ENCODE measurements around the gene LINGO4. TPM values are rescaled to one million over a fixed set of nuclear protein-coding genes. Genes with fewer than 3 reads are reported as not detected.

The LINGO4 gene
- total and polyA plus RNA-seq, 8 donors = 0.06 to 0.63 (median 0.12) TPM; not detected in 2

GRCh38 chr1:151814971-151815545 is 9.8 kb upstream of the LINGO4 start:
- ATAC-seq (no peak), DNase-seq (no peak)
- no peak for TF ChIP-seq CTCF (IDR thresholded peaks at IDR 0.05)
- Histone ChIP-seq H3K4me1 (peaks cover 0 to 4% of the 10 kb centered on the region in 2 donors), H3K9me3 (no peaks in the 10 kb centered on the region), H3K36me3 (no peaks in the 10 kb centered on the region), H3K27ac (no peak overlapping the region), H3K27me3 (no peaks in the 10 kb centered on the region), H3K4me3 (no peak overlapping the region)
- intact Hi-C loops (cut with DNase I) = no loop called here

- TF ChIP-seq CTCF (IDR thresholded peaks at IDR 0.05) = no peak
- Histone ChIP-seq H3K27ac (no peak overlapping the region), H3K9me3 (no peaks in the 10 kb centered on the region), H3K4me1 (peaks cover 0 to 4% of the 10 kb centered on the region in 2 donors), H3K36me3 (no peaks in the 10 kb centered on the region), H3K4me3 (no peak overlapping the region), H3K27me3 (no peaks in the 10 kb centered on the region)
- ATAC-seq (no peak), DNase-seq (no peak)
- intact Hi-C loops (cut with DNase I) = no loop called here
Observed at GRCh38 chr1:151814426-151814825, 9.2 kb upstream of the LINGO4 start.

- no peaks in the 10 kb centered on the region for H3K9me3 ChIP-seq
- H3K36me3 ChIP-seq = no peaks in the 10 kb centered on the region
- no peak overlapping the region for H3K27ac ChIP-seq
- no peak overlapping the region for H3K4me3 ChIP-seq
- H3K4me1 ChIP-seq = peaks cover 0 to 4% of the 10 kb centered on the region in 2 donors
- ATAC-seq (no peak), DNase-seq (no peak)
- no peak for TF ChIP-seq CTCF (IDR thresholded peaks at IDR 0.05)
- no peaks in the 10 kb centered on the region for H3K27me3 ChIP-seq
- intact Hi-C loops (cut with DNase I) = no loop called here
Observed at GRCh38 chr1:151813271-151813977, 8.2 kb upstream of the LINGO4 start.

- DNase-seq (no peak), ATAC-seq (no peak)
- Histone ChIP-seq H3K9me3 (no peaks in the 10 kb centered on the region), H3K27ac (no peak overlapping the region), H3K4me3 (no peak overlapping the region), H3K36me3 (no peaks in the 10 kb centered on the region), H3K27me3 (no peaks in the 10 kb centered on the region), H3K4me1 (no peaks in the 10 kb centered on the region)
- intact Hi-C loops (cut with DNase I) = no loop called here
- no peak for TF ChIP-seq CTCF (IDR thresholded peaks at IDR 0.05)
Observed at GRCh38 chr1:151811181-151811580, 6.0 kb upstream of the LINGO4 start.

DNA sequence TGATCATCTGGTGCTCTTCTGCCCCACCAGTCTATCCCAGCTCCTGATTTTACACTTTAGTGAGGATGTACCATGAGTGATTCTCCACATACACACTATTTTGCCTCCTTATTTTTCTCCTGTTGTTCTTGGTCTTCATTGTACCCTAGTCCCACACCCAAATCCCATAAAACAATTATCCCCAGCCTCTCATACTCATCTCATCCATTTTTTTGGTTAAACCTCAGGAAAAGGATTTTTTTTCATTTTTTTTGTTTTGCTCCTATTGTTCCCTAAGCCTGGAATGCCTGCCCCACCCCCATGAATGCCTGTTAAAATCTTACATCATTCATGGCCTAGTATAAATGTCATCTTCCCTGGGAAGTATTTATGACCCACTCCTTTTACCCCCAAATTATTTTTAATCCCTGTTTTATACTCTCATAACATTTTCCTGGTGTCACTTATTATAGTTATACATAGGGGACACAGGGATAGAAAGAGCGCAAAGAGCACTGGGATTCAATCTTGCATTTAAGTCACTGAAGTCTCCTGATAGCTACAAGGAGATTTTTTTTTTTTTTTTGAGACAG is 4.9 kb upstream of the LINGO4 start:
- Histone ChIP-seq H3K36me3 (no peaks in the 10 kb centered on the region), H3K27me3 (no peaks in the 10 kb centered on the region), H3K4me1 (no peaks in the 10 kb centered on the region), H3K9me3 (no peaks in the 10 kb centered on the region), H3K27ac (no peak overlapping the region), H3K4me3 (no peak overlapping the region)
- no peak for TF ChIP-seq CTCF (IDR thresholded peaks at IDR 0.05)
- intact Hi-C loops (cut with DNase I) = no loop called here
- ATAC-seq (no peak), DNase-seq (no peak)
